GM06990 (cell line): ENCODE results near the gene DBP.
"Not testable (repeated sequence)": the region's sequence is repeated elsewhere in the genome, so short reads cannot be mapped to it uniquely, and the experiment has no call there.

Experiments used
- DNase-seq: peaks from one replicate; pipeline ENCODE4 v3.0.0-alpha.2; 2011; ENCODE audit not compliant: insufficient read length; ENCODE audit errors: extremely low read depth
- H3K27me3 ChIP-seq: replicated peaks from 2 replicates; pipeline ENCODE4 v1.6.0; 2011; ENCODE audit warnings: low read length; ENCODE audit not compliant: control insufficient read depth, insufficient read depth
- H3K36me3 ChIP-seq: 2 replicates; pipeline ENCODE4 v1.5.1; 2011; ENCODE audit warnings: low read length; ENCODE audit not compliant: control insufficient read depth, insufficient read depth
- H3K4me3 ChIP-seq: replicated peaks from 2 replicates; pipeline ENCODE4 v1.5.1; 2011; ENCODE audit warnings: low read depth, mild to moderate bottlenecking, control low read depth, low read length
- CTCF ChIP-seq: IDR thresholded peaks from 2 replicates; pipeline ENCODE4 v1.5.1; 2011; ENCODE audit warnings: low read length, control low read depth, mild to moderate bottlenecking, inconsistent platforms; ENCODE audit not compliant: insufficient read depth, poor library complexity, severe bottlenecking

DBP gene

DNA sequence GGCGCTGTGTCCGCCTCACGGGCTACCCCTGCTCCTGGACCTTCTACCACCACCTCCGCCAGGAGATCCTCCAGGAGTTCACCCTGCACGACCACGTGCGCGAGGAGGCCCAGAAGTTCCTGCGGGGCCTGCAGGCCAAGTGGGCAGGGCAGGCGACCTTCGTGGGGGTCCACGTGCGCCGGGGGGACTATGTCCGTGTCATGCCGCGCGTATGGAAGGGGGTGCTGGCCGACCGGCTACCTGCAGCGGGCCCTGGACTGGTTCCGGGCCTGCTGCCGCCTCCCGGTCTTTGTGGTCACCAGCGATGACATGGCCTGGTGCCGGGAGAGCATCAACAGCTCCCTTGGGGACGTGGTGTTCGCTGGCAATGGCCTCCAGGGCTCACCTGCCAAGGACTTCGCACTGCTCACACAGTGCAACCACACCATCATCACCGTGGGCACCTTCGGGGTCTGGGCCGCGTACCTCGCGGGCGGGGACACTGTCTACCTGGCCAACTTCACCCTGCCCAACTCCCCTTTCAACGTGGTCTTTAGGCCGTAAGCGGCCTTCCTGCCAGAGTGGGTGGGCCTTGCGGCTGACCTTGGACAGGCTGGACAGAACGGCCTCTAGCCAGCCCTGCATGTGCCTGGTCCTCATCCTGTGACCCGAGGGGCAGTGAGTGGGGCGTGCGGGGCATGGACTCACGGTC, 43.4 kb upstream of the DBP start:
- no peak for DNase-seq
- TF ChIP-seq CTCF: no peak
- Histone ChIP-seq H3K36me3 (no peaks in the 10 kb centered on the region), H3K27me3 (no peaks in the 10 kb centered on the region), H3K4me3 (no peak overlapping the region)

DNA sequence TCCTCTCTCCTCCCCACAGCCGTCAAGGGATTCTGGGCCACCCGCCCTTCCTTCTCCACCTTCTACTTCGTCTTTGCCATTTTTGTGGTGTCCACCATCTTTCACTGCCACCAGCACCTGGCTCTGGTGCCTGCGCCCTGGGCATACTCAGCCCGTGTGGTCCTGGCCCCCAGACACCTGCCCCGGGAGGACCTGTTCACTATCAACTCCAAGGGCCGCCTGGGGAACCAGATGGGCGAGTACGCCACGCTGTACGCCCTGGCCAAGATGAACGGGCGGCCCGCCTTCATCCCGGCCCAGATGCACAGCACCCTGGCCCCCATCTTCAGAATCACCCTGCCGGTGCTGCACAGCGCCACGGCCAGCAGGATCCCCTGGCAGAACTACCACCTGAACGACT, 42.8 kb upstream of the DBP start:
- H3K27me3 ChIP-seq, DNase-seq, H3K4me3 ChIP-seq, H3K36me3 ChIP-seq: not testable (repeated sequence)

- TF ChIP-seq CTCF: no peak
- DNase-seq: no peak
- H3K4me3 ChIP-seq: no peak overlapping the region
These were observed 41.0 kb upstream of the DBP start for GRCh38 chr19:48678201-48678600.

DNA sequence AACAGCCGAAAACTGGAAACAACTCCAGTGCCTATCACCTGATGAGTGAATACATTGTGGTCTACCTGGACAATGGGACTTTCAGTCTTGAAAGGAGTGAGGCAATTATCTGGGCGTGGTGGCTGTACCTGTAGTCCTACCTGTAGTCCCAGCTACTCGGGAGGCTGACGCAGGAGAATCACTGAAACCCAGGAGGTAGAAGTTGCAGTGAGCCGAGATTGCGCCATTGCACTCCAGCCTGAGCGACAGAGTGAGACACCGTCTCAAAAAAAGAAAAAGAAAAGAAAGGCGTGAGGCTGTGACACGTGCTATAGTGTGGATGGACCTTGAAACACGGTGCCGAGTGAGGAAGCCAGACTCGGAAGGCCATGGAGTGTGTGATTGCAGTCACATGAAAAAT, 39.7 kb upstream of the DBP start:
- DNase-seq: no peak
- H3K4me3 ChIP-seq: no peak overlapping the region
- no peaks in the 10 kb centered on the region for H3K36me3 ChIP-seq
- no peaks in the 10 kb centered on the region for H3K27me3 ChIP-seq
- no peak for TF ChIP-seq CTCF

More at GRCh38 chr19:48678201-48678600, 41.0 kb upstream of the DBP start:
- Histone ChIP-seq H3K36me3 (no peaks in the 10 kb centered on the region), H3K27me3 (no peaks in the 10 kb centered on the region)

DNA sequence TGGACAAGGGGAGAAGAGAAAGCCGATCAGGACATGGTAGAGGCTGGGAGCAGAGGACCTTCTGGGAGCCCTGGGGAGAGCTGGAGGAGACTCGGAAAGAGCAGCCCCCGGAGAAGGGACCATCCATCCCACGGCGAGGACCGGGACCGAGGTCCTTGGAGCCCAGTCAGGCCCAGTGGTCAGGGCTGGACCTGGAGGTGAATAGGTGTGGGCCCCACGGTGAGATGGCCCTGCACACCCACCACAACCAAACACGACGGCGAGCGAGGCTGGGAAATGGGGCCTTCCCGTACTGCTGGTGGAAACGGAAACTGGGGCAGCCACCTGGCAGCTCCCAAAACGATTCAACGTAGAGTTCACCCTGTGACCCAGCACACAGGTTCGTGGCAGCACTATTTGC, 39.3 kb upstream of the DBP start:
- no peak for TF ChIP-seq CTCF
- Histone ChIP-seq H3K27me3 (no peaks in the 10 kb centered on the region), H3K36me3 (no peaks in the 10 kb centered on the region), H3K4me3 (no peak overlapping the region)
- no peak for DNase-seq

DNA sequence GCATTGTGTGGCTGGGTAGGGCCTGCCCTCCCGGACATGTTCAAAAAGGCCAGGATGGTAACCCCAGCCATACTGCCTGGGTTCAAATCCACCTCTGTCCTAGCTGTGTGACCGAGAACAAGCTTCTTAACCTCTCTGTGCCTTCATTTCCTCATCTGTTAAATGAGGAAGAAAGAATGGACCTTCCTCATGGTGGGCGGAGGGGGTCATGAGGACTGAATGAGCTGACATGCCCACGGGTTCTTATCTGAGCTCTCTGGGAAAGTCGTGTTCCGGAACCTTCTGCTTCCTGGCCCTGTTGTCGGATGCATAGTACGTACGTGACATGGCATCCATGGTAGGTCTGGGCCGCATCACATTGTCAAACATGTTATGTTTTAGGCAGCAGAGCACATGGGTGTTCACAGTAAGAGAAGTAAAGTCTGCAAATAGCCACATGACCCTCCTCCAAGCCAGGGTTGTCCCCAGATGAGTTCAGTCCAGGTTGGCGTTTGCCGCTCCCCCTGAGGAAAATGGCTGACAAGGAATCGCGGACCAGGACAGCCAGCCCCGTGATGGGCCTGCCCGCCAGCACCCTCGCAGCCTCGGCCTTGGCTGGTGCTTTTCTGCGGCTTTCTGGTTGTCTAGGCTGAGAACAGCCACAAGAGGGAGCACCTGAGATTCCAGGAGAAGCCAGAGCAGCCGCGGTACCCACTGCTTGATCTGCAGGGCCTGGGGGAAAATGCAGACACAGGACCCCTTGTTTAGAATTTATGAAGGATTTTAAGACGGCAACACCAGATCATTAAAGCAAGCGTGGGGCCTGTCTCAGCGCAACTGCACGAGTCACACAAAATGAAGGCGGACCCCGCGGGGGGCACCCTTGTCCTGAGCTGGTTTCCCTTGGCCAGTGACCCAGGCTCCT, 38.0 kb upstream of the DBP start:
- Histone ChIP-seq H3K27me3 (no peaks in the 10 kb centered on the region), H3K36me3 (no peaks in the 10 kb centered on the region), H3K4me3 (no peak overlapping the region)
- peak; percentile 51 for DNase-seq
- TF ChIP-seq CTCF: peak; percentile 92
